NCI-H187 treated with DMSO at 0.1 percent for 48 hours (cell line): ENCODE data around the gene DHODH.
"Not testable (repeated sequence)": the region's sequence is repeated elsewhere in the genome, so short reads cannot be mapped to it uniquely, and the experiment has no call there.

Source experiments
- DNase-seq: peaks from one replicate; lab custom pipeline; 2025; lab: John Stamatoyannopoulos, UW

Gene DHODH

DNA sequence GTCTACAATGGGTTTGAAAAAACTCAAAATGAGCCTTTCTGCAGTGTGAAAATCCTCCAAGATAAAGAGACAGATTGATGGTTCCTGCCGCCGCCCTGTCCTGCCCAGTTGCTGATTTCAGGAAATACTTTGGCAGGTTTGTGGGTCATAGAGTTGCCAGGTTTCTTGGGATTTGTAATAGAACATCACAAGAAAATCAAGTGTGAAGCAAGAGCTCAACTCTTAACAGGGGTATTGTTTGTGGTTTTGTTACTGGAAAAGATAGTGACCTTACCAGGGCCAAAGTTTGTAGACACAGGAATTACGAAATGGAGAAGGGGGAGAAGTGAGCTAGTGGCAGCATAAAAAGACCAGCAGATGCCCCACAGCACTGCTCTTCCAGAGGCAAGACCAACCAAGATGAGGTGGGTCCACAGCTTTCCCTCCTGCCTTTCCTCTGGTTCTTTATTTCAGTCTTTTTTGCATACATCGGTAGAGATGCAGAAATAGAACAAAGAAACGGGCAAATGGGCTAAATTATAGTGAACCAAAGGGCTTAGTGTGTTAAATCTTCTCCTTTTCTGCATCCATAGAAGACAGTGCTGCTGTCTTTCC lies 45.8 kb downstream of the DHODH start, which contains the start of gene HP:
TSS of gene HP (plus strand) at position 252 of the 594 bp plus-strand sequence. CDS start at position 400, 148 bp downstream.
- DNase-seq = not testable (repeated sequence)

DNA sequence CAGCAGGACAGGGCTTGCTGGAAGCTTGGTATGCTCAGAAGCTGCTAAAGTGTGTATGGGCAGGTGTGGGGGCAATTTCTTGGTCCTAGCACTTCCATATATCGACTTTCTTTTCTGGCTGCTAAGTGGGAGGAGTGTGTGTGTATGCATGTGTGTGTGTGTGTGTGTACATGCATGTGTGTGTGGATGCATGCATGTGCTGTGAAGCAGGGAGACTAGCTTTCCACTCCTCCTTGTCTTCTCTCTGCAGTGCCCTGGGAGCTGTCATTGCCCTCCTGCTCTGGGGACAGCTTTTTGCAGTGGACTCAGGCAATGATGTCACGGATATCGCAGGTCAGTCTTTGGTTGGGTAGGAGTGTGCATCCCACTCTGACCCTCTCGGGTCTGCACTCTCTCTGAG lies 47.4 kb downstream of the DHODH start:
- no peak for DNase-seq

DNA sequence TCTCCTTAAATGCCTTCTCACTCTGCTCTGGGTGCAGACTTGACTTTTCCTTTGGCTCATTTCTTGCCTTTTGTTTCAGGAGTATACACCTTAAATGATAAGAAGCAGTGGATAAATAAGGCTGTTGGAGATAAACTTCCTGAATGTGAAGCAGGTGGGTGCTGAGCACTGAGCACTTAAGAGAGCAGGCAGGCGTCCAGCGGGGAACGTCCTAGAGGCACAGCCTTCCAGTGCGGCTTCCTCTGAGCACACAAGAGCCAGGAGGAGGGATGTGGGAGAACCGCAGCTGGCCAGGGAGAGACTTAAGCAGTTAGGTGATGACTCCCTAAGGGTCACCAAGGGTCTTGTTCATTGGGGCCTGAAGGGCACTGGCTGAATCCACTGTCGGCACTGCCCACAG lies 48.8 kb downstream of the DHODH start:
- DNase-seq = not testable (repeated sequence)

GRCh38 chr16:72059060-72059459 lies 50.5 kb downstream of the DHODH start:
- DNase-seq = not testable (repeated sequence)

- no peak for DNase-seq
These were observed 51.9 kb downstream of the DHODH start for GRCh38 chr16:72060405-72060804.

GRCh38 chr16:72061564-72061963 lies 53.0 kb downstream of the DHODH start:
- no peak for DNase-seq

GRCh38 chr16:72064361-72064894 lies 55.9 kb downstream of the DHODH start:
- no peak for DNase-seq

DNA sequence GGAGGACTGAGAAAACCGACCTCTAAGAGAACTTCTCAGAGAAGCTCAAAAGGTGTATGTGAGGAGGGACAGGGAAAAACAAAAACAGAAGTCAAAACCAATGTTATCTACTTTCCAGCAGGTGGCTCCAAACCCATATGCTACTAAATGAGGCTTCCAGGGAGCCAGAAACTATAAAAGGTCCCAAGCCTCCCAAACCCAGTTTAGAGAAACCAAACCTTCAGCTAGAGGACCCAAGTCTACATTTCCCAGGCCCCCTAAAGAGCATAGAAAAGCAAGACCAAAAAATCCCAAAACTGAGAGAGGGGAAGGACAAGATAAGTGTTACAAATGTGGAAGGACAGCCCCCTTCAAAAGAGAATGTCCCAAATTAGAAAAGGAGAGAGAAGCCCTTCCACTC lies 58.2 kb downstream of the DHODH start:
- DNase-seq = no peak

- no peak for DNase-seq
These were observed 60.4 kb downstream of the DHODH start for GRCh38 chr16:72068930-72069329.

GRCh38 chr16:72072514-72073342 lies 64.2 kb downstream of the DHODH start:
- no peak for DNase-seq

DNA sequence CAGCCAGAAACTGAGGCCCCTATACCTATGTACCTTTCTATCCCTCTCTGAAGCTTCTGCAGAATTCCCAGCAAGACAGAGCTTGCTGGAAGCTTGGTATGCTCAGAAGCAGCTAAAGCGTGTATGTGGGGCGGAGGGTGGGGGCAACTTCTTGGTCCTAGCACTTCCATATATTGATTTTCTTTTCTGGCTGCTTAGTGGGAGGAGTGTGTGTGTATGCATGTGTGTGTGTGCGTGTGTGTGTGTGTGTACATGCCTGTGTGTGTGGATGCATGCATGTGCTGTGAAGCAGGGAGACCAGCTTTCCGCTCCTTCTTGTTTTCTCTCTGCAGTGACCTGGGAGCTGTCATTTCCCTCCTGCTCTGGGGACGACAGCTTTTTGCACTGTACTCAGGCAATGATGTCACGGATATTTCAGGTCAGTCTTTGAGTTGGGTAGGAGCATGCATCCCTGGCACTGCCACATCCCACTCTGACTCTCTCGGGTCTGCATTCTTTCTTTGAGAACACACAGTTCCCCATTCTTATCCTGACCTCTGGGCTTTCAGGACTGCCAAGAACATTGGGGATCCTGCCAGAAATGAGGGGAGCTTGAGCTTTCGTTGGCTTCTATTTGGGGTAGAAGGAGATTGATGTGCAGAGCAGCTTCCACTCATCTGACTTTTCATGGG lies 65.2 kb downstream of the DHODH start:
- no peak for DNase-seq

DNA sequence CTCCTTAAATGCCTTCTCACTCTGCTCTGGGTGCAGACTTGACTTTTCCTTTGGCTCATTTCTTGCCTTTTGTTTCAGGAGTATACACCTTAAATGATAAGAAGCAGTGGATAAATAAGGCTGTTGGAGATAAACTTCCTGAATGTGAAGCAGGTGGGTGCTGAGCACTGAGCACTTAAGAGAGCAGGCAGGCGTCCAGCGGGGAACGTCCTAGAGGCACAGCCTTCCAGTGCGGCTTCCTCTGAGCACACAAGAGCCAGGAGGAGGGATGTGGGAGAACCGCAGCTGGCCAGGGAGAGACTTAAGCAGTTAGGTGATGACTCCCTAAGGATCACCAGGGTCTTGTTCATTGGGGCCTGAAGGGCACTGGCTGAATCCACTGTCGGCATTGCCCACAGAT lies 66.5 kb downstream of the DHODH start:
- DNase-seq = not testable (repeated sequence)
